ENCODE measurements around the gene BRD2. TPM values are rescaled to one million over a fixed set of nuclear protein-coding genes. Genes with fewer than 3 reads are reported as not detected.

The BRD2 gene
- total RNA-seq, 1 donor from 2014 or later: 140 TPM

DNA sequence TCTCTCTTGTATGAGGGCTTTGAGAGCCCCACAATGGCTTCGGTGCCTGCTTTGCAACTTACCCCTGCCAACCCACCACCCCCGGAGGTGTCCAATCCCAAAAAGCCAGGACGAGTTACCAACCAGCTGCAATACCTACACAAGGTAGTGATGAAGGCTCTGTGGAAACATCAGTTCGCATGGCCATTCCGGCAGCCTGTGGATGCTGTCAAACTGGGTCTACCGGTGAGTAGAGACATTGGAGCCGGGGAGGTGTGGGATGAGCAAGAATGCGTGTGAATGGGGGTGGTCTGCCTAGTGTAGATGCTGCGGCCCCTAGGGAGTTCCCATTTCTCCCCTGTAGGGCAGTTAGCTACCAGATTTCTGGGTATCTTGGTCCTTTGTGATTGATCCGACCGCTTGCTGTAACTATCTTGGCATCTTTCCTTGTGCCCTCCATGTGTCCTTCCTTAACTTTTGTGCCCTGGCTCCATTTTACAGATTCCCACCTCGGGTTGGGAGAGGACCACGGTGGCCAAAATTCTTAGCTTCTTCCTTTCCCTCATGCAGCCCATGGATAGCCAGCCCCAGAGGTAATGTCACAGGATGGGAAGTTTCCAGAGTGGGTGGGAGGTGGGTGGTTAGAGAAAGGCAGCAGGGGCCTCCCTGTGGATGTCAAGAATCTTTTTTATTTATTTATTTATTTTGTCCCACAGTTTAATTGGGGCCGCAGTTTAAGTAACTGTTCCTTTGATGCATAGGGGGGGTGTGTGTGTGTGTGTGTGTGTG is 6.3 kb downstream of the BRD2 start:
- intact Hi-C loops (cut with DNase I): loop anchor here (5.0 to 10.0 kb wide), 5 partner anchors 228 to 1432 kb away; partner anchors contain the start of genes CUTA, DDX39B, HSD17B8 and HSPA1A
- Histone ChIP-seq H3K4me3 (peak overlapping the region; percentile 86 to 95), H3K9me3 (no peaks in the 10 kb centered on the region), H3K4me1 (peaks cover 3 to 28% of the 10 kb centered on the region in 2 donors), H3K27ac (peak overlapping the region in 1 of 2 donors; percentile 34), H3K27me3 (no peaks in the 10 kb centered on the region), H3K36me3 (peaks cover 58 to 72% of the 10 kb centered on the region in 2 donors)
- TF ChIP-seq, protein P1, sequence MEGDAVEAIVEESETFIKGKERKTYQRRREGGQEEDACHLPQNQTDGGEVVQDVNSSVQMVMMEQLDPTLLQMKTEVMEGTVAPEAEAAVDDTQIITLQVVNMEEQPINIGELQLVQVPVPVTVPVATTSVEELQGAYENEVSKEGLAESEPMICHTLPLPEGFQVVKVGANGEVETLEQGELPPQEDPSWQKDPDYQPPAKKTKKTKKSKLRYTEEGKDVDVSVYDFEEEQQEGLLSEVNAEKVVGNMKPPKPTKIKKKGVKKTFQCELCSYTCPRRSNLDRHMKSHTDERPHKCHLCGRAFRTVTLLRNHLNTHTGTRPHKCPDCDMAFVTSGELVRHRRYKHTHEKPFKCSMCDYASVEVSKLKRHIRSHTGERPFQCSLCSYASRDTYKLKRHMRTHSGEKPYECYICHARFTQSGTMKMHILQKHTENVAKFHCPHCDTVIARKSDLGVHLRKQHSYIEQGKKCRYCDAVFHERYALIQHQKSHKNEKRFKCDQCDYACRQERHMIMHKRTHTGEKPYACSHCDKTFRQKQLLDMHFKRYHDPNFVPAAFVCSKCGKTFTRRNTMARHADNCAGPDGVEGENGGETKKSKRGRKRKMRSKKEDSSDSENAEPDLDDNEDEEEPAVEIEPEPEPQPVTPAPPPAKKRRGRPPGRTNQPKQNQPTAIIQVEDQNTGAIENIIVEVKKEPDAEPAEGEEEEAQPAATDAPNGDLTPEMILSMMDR (IDR thresholded peaks at IDR 0.05): no peak
- DNase-seq (ENCODE audit: low spot score in 2 of 2): no peak

DNA sequence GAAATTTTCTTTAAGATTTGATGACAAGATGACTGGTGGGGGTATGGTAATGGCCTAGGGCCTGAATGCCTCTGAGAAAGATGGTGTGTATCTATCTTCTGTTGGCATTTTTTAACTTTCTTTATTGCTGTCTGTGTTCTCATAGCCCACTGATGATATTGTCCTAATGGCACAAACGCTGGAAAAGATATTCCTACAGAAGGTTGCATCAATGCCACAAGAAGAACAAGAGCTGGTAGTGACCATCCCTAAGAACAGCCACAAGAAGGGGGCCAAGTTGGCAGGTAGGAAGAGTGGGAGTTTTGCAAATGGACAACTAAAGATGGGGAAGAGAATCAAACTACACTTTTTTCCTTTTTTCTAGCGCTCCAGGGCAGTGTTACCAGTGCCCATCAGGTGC is 7.5 kb downstream of the BRD2 start:
- DNase-seq (ENCODE audit: low spot score in 2 of 2): no peak
- H3K4me1 ChIP-seq: peaks cover 3 to 31% of the 10 kb centered on the region in 2 donors
- H3K27ac ChIP-seq: no peak overlapping the region
- H3K36me3 ChIP-seq: peaks cover 70 to 84% of the 10 kb centered on the region in 2 donors
- no peaks in the 10 kb centered on the region for H3K27me3 ChIP-seq
- intact Hi-C loops (cut with DNase I): loop anchor here (10.0 kb wide), 3 partner anchors 439 to 1351 kb away; partner anchors contain the start of genes CUTA, HSPA1A, HSPA1L and PHF1
- no peaks in the 10 kb centered on the region for H3K9me3 ChIP-seq
- H3K4me3 ChIP-seq: peak overlapping the region; percentile 86 to 95
- TF ChIP-seq, protein P1 (IDR thresholded peaks at IDR 0.05): no peak

DNA sequence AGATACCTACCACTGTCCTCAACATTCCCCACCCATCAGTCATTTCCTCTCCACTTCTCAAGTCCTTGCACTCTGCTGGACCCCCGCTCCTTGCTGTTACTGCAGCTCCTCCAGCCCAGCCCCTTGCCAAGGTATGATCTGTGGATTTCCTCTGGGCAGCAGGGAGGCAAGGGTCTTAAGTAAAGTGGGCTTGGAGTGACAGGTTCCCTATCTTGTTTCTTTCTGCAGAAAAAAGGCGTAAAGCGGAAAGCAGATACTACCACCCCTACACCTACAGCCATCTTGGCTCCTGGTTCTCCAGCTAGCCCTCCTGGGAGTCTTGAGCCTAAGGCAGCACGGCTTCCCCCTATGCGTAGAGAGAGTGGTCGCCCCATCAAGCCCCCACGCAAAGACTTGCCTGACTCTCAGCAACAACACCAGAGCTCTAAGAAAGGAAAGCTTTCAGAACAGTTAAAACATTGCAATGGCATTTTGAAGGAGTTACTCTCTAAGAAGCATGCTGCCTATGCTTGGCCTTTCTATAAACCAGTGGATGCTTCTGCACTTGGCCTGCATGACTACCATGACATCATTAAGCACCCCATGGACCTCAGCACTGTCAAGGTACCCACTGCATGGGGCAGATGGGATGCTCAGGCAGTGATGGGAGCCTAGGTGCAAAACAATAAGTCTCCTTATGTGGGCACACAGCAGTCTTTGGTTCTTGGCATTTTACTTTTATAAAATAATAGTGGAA is 8.1 kb downstream of the BRD2 start:
- Histone ChIP-seq H3K4me1 (peaks cover 3 to 31% of the 10 kb centered on the region in 2 donors), H3K27ac (no peak overlapping the region), H3K36me3 (peaks cover 76 to 90% of the 10 kb centered on the region in 2 donors), H3K9me3 (no peaks in the 10 kb centered on the region), H3K27me3 (no peaks in the 10 kb centered on the region), H3K4me3 (peak overlapping the region in 1 of 2 donors; percentile 86)
- no peak for DNase-seq (ENCODE audit: low spot score in 2 of 2)
- TF ChIP-seq, protein P1 (IDR thresholded peaks at IDR 0.05): no peak
- intact Hi-C loops (cut with DNase I): loop anchor here (10.0 kb wide), 3 partner anchors 438 to 1352 kb away; partner anchors contain the start of genes CUTA, HSPA1A, HSPA1L and PHF1

DNA sequence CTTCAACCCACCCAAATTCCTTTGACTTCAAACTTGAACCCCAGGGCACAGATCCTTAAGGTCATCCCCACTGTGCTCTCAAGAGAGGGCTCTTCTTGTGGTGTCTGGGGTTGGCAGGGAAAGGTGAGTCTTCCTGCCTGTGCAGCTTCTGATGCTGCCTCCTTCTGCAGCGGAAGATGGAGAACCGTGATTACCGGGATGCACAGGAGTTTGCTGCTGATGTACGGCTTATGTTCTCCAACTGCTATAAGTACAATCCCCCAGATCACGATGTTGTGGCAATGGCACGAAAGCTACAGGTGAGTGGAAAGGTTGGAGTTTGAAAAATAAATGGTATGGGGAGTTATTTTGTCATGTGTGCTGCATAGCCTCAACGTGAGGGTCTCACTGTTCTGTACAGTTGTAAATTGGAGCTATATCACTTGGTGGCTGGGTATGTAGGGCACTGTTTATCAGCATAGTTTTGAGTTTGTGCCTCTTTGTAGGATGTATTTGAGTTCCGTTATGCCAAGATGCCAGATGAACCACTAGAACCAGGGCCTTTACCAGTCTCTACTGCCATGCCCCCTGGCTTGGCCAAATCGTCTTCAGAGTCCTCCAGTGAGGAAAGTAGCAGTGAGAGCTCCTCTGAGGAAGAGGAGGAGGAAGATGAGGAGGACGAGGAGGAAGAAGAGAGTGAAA is 9.0 kb downstream of the BRD2 start:
- peaks cover 81 to 93% of the 10 kb centered on the region in 2 donors for H3K36me3 ChIP-seq
- no peak for DNase-seq (ENCODE audit: low spot score in 2 of 2)
- H3K27ac ChIP-seq: peak overlapping the region in 1 of 2 donors; percentile 33
- no peaks in the 10 kb centered on the region for H3K9me3 ChIP-seq
- intact Hi-C loops (cut with DNase I): loop anchor here (10.0 kb wide), 3 partner anchors 437 to 1353 kb away; partner anchors contain the start of genes CUTA, HSPA1A, HSPA1L and PHF1
- TF ChIP-seq, protein P1 (IDR thresholded peaks at IDR 0.05): no peak
- no peak overlapping the region for H3K4me3 ChIP-seq
- peaks cover 3 to 31% of the 10 kb centered on the region in 2 donors for H3K4me1 ChIP-seq
- H3K27me3 ChIP-seq: no peaks in the 10 kb centered on the region

DNA sequence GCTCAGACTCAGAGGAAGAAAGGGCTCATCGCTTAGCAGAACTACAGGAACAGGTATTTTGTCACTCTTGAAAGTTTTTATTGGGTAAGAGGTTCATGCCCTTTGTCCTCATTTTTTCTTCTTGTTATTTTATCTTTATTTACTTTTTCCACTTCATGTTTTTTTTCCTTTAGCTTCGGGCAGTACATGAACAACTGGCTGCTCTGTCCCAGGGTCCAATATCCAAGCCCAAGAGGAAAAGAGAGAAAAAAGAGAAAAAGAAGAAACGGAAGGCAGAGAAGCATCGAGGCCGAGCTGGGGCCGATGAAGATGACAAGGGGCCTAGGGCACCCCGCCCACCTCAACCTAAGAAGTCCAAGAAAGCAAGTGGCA is 9.5 kb downstream of the BRD2 start:
- intact Hi-C loops (cut with DNase I): loop anchor here (10.0 kb wide), 3 partner anchors 437 to 1353 kb away; partner anchors contain the start of genes CUTA, HSPA1A, HSPA1L and PHF1
- DNase-seq (ENCODE audit: low spot score in 2 of 2): no peak
- Histone ChIP-seq H3K36me3 (peaks cover 76 to 87% of the 10 kb centered on the region in 2 donors), H3K4me1 (peaks cover 3 to 31% of the 10 kb centered on the region in 2 donors), H3K9me3 (no peaks in the 10 kb centered on the region), H3K4me3 (no peak overlapping the region), H3K27ac (peak overlapping the region in 1 of 2 donors; percentile 33), H3K27me3 (no peaks in the 10 kb centered on the region)
- TF ChIP-seq, protein P1 (IDR thresholded peaks at IDR 0.05): no peak
